ENCODE measurements around the gene TMEM203.

- TF ChIP-seq MAX (IDR thresholded peaks at IDR 0.05): no peak
- TF ChIP-seq NFIC (IDR thresholded peaks at IDR 0.05): no peak
- no peak for TF ChIP-seq REST (IDR thresholded peaks at IDR 0.05; ENCODE audit: low read depth)
- no peak for TF ChIP-seq USF1 (IDR thresholded peaks at IDR 0.05)
- no peak for TF ChIP-seq TAF1 (IDR thresholded peaks at IDR 0.05; ENCODE audit: low read depth)
- TF ChIP-seq EGR1 (IDR thresholded peaks at IDR 0.05): no peak
- no peak for TF ChIP-seq TCF12 (IDR thresholded peaks at IDR 0.05; ENCODE audit: low read depth)
- no peak for TF ChIP-seq YY1 (IDR thresholded peaks at IDR 0.05; ENCODE audit: low read depth)
- no peak for TF ChIP-seq EP300 (IDR thresholded peaks at IDR 0.05; ENCODE audit: borderline replicate concordance)
- no peak for TF ChIP-seq FOXM1 (IDR thresholded peaks at IDR 0.05; ENCODE audit: borderline replicate concordance, low read depth)
Observed at GRCh38 chr9:137212520-137212919, 7.1 kb upstream of the TMEM203 start.

Data from Ishikawa (cell line).